Right lobe of liver (tissue), 4 donors: ENCODE data around the gene TCAIM.

Experiments
- POLR2A ChIP-seq: fragments of 450-650 bp; IDR thresholded peaks from one replicate; pipeline ENCODE4 v1.6.1; 2017; ENCODE audit warnings: antibody characterized with exemption, mild to moderate bottlenecking
- TF ChIP-seq, protein P1 (sequence below), 4 donors: fragments of 200-600 bp in 3 of 4; fragments of 450-650 bp in 1 of 4; IDR thresholded peaks; one replicate each; pipeline versions ENCODE4 v1.5.1 to v1.8.0; 2016 to 2022; ENCODE audit warnings: antibody characterized with exemption in 4 of 4, mild to moderate bottlenecking in 2 of 4
- donor health status: DM: no; HTN: no; CAD: no.
- donor health status: DM: no; HTN: no; CAD: no.
- donor health status: DM: no; HTN: yes; CAD: no.

DNA sequence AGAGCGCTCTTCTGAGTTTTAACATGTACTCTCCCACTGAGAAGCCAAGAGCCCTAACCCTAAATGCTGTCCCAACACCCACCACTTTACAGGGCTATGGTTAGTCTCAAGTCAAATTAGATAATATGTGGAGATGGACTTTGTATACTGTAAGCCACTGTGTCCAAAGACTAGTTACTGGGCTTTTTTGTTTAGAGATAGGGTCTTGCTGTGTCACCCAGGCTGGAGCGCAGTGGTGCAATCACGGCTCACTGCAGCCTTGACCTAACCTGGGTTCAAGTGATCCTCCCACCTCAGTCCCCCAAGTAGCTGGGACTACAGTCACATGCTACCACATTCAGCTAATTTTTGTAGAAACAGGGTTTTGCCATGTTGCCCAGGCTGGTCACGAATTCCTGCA is 115.7 kb downstream of the TCAIM start:
- TF ChIP-seq, protein P1, sequence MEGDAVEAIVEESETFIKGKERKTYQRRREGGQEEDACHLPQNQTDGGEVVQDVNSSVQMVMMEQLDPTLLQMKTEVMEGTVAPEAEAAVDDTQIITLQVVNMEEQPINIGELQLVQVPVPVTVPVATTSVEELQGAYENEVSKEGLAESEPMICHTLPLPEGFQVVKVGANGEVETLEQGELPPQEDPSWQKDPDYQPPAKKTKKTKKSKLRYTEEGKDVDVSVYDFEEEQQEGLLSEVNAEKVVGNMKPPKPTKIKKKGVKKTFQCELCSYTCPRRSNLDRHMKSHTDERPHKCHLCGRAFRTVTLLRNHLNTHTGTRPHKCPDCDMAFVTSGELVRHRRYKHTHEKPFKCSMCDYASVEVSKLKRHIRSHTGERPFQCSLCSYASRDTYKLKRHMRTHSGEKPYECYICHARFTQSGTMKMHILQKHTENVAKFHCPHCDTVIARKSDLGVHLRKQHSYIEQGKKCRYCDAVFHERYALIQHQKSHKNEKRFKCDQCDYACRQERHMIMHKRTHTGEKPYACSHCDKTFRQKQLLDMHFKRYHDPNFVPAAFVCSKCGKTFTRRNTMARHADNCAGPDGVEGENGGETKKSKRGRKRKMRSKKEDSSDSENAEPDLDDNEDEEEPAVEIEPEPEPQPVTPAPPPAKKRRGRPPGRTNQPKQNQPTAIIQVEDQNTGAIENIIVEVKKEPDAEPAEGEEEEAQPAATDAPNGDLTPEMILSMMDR (IDR thresholded peaks at IDR 0.05) = no peak
- TF ChIP-seq POLR2A = no peak
